GM06990 (cell line): ENCODE data around the gene FCER2.

Source experiments
- DNase-seq: peaks from one replicate; pipeline ENCODE4 v3.0.0-alpha.2; 2011; ENCODE audit not compliant: insufficient read length; ENCODE audit errors: extremely low read depth
- H3K27me3 ChIP-seq: replicated peaks from 2 replicates; pipeline ENCODE4 v1.6.0; 2011; ENCODE audit warnings: low read length; ENCODE audit not compliant: control insufficient read depth, insufficient read depth
- H3K36me3 ChIP-seq: 2 replicates; pipeline ENCODE4 v1.5.1; 2011; ENCODE audit warnings: low read length; ENCODE audit not compliant: control insufficient read depth, insufficient read depth
- H3K4me3 ChIP-seq: replicated peaks from 2 replicates; pipeline ENCODE4 v1.5.1; 2011; ENCODE audit warnings: low read depth, mild to moderate bottlenecking, control low read depth, low read length
- CTCF ChIP-seq: IDR thresholded peaks from 2 replicates; pipeline ENCODE4 v1.5.1; 2011; ENCODE audit warnings: low read length, control low read depth, mild to moderate bottlenecking, inconsistent platforms; ENCODE audit not compliant: insufficient read depth, poor library complexity, severe bottlenecking

Gene FCER2

GRCh38 chr19:7658219-7658686 is 43.7 kb downstream of the FCER2 start:
- DNase-seq, result peak; percentile 68
- H3K27me3 ChIP-seq, result no peaks in the 10 kb centered on the region; the same call in 1 of the 2 replicates
- H3K4me3 ChIP-seq, result peak overlapping the region; percentile 69
- no peak for TF ChIP-seq CTCF
- no peaks in the 10 kb centered on the region for H3K36me3 ChIP-seq

GRCh38 chr19:7657131-7657751 is 44.7 kb downstream of the FCER2 start:
- no peak overlapping the region for H3K4me3 ChIP-seq
- H3K27me3 ChIP-seq, result no peaks in the 10 kb centered on the region; the same call in 1 of the 2 replicates
- H3K36me3 ChIP-seq, result no peaks in the 10 kb centered on the region
- no peak for TF ChIP-seq CTCF
- DNase-seq, result no peak

GRCh38 chr19:7655581-7655980 is 46.4 kb downstream of the FCER2 start:
- TF ChIP-seq CTCF, result no peak
- H3K27me3 ChIP-seq, result no peaks in the 10 kb centered on the region
- H3K36me3 ChIP-seq, result no peaks in the 10 kb centered on the region
- DNase-seq, result no peak
- H3K4me3 ChIP-seq, result no peak overlapping the region

GRCh38 chr19:7654401-7654800 is 47.5 kb downstream of the FCER2 start:
- no peaks in the 10 kb centered on the region for H3K36me3 ChIP-seq
- no peak overlapping the region for H3K4me3 ChIP-seq
- H3K27me3 ChIP-seq, result no peaks in the 10 kb centered on the region
- DNase-seq, result no peak
- TF ChIP-seq CTCF, result no peak

GRCh38 chr19:7652061-7652641 is 49.8 kb downstream of the FCER2 start:
- DNase-seq, result peak; percentile 83
- TF ChIP-seq CTCF, result peak; percentile 94
- peak overlapping the region; percentile 5; the same call in 1 of the 2 replicates for H3K4me3 ChIP-seq

GRCh38 chr19:7650148-7650547 is 51.8 kb downstream of the FCER2 start:
- DNase-seq, result no peak
- TF ChIP-seq CTCF, result no peak
- Histone ChIP-seq H3K36me3 (peaks cover 8% of the 10 kb centered on the region), H3K4me3 (no peak overlapping the region), H3K27me3 (no peaks in the 10 kb centered on the region)

More at GRCh38 chr19:7652061-7652641, 49.8 kb downstream of the FCER2 start:
- Histone ChIP-seq H3K36me3 (peaks cover 2% of the 10 kb centered on the region), H3K27me3 (no peaks in the 10 kb centered on the region)
